Activated CD8-positive, alpha-beta memory T cell treated with anti-CD3 and anti-CD28 coated beads for 48 hours (primary cell): Measurements from ENCODE around the gene CDC42BPB.

ENCODE experiments used
- DNase-seq, 3 experiments: peaks; one replicate each; pipeline ENCODE4 v3.0.0-alpha.2; 2020; ENCODE audit warnings: low read depth in 2 of 3, low spot score in 2 of 3

The CDC42BPB gene

DNA sequence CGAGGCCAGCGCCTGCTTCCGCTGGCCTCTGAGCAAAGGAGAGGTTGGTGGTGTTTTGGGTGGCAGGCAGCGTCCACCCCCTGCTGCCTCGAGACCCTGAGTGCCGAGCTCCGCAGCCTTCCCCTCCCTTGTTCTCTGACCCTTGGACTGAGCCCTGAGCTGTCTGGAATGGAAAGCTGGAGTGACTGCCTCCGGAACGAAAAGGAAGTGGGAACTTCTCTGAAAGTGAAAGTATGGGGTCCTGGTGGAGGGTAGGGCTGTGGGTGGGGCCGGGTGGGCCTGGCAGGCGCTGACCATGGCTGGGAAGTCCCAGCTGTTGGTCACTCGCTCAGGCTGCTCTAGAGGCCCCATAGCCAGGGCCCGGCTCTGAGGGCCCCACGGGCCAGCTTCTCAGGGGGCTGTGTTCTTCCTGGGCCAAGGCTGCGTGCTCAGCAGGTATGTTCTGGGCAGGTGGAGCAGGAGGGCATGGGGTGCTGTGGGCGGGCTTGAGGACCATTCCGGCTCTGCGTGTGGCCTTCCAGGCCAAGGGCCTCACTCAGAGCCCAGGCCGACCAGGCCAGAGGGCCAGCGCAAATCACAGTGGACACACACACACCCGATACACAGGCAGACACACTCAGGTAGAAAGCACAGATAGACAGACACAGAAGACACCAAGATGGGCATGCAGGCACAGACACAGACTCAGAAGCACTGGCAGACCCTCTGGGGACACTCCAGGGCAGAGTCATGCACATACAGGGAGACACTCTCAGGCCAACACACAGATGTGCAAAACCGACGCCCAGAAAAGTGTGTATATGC, 37.3 kb upstream of the CDC42BPB start, which contains the start of gene EXOC3L4:
TSS of gene EXOC3L4 (plus strand) at position 320 of the 804 bp plus-strand sequence. CDS start 5,495 bp downstream, outside the sequence.
- no peak for DNase-seq

- DNase-seq = no peak
These were observed 36.6 kb upstream of the CDC42BPB start for GRCh38 chr14:103093856-103094405.

- DNase-seq = no peak
These were observed 34.5 kb upstream of the CDC42BPB start for GRCh38 chr14:103091883-103092222.

DNA sequence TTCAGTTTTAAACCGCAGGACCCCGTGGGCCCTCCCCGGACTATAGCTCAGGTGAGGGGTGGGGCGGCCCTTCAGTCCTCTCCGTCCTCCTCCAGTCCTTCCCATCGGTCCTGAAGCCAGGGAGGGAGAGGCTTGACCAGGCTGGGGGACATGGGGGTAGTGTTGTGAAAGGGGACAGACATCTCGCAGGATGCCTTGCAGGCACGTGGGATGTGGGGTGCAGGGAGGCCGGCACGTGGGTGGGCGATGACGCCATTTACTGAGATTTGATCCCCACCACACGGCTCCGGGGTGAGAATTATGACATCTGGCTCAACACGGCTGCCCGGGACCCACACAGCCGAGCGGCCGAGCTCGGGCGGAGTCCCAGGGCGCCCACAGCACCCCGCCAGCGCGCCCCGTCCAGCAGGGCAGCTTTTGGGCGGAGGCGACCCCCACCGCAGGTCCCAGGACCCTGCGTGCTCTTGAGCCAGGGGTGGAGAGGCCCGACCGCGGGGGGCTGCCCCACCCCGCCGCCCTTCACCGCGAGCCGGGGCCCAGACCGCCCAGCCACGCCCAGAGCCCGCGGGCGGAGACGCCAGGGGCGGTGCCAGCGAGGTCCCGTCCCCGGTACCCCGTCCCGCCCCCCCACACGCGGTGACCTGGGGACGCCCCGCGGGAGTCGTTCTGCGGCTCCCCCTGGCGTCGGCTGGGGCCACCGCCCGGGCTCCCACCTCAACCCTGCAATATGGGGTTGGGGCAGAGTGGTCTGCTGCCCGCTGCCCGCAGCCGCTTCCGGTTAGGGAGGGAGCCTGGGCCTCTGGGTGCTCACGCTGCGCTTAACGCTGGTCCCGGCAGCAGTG, 33.9 kb upstream of the CDC42BPB start:
- peak; percentile 41 to 59 (median 56) for DNase-seq

DNA sequence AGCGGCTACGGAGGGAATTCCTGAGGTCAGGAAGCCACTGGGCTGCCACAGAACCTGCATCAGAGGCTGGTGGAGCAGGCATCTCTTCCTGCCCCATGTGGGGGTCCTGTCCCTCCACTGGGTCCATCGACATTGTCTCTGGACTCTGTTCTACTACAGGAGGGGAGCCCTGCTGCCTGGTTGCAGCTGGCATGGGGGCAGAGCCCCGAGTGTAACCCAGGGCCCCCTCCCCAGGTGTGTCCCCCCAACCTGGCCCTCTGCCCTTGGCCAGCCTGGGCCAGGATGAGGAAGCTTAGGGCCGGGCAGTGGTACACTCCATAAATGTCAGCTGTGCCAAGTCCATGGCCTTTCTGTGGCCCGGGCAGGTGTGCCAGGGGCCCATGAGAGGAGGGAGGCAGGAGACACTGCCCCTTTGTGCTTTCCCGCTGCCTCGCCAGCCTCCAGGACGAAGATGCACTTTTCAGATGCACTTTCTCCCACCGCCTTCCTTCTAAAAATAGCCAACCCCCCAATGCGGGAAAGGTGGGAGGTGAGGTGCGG, 33.2 kb upstream of the CDC42BPB start:
- DNase-seq = no peak

DNA sequence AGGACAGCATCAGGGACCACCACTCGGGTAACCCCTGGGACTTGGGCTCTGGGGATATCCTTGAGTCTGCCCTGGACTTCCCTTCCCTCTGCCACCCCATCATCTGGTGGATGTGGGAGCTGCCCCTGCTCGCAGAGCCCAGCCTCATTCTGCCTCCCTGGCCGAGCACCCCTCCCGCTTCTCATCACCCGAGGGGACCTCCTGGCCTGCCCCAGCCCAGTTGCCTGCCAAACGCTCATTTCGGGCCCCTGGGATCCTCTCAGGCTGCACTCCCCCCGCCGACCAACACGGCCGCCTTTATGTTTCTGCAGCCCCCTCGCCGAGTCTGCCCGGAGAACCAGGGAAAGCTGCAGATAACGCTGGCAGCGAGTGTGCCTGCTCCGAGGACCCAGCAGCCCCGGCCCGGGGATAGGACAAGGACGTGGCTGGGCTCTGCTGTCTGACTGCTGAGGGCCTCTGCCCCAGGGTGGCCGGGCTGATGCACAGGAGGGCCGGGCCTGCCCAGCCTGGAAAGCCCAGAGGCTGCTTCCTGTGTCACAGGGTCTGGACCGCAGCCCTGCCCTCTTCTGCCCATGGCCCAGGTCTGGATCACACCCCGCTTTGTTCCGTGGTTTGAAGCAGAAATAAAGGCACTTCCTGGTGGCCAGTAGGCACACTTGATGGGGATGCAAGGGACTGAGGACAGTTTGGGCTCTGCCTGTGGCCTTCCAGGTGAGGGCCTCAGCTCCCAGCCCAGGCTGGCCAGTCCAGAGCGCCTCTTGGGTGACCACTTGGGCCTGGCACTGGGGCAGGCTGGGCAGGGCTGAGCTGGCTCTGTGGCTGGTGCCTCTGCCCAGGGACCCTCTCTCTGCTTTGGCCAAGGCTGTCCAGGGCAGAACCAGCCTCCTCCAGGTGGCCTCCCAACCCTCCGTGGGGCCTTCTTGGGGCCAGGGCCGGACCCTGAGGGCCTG, 32.3 kb upstream of the CDC42BPB start:
- DNase-seq = no peak

DNA sequence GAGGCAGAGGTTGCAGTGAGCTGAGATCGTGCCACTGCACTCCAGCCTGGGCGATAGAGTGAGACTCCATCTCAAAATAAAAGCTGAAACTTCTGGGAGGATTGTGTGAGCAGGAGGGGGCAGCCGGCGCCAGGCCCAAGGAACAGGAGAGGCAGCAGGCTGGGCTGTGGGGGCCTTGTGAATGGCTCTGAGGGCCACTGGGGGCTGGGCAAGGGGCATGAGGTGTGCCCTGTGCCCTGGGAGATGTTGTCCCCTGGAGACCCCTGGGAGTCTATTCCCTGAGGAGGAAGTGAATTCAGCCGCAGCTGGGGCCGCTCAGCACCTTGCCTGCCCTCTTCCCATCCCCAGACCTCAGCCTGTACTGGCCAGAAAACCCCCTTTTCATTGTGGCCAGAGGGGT, 31.6 kb upstream of the CDC42BPB start:
- no peak for DNase-seq

- DNase-seq = no peak
These were observed 30.0 kb upstream of the CDC42BPB start for GRCh38 chr14:103087343-103087835.

DNA sequence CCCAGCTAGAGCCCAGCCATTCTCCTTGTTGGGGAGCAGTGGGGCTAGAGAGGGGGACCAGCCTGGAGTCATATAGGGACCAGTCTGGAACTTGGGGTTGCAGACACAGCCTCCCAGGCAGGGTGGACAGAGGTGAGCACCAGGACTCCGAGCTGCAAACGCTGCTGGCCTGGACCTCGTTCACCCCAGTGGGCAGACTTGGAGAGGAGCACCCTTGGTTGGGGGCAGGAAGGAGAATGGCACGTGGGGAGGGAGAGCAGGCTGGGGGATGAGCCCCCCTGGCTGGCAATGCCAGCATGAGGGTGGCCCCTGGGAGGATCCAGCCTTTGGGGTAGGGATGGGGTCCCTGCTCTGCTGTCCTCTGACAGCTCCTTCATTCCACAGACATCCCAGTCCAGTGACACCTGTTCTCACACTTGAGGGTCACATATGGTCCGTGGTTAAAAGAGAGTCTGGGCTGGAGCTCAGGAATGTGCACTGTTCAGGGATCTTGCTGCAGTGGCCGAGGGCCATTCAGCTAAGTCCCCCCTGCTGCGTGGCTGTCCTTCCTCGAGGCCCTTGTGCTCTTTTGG, 29.5 kb upstream of the CDC42BPB start:
- no peak for DNase-seq

DNA sequence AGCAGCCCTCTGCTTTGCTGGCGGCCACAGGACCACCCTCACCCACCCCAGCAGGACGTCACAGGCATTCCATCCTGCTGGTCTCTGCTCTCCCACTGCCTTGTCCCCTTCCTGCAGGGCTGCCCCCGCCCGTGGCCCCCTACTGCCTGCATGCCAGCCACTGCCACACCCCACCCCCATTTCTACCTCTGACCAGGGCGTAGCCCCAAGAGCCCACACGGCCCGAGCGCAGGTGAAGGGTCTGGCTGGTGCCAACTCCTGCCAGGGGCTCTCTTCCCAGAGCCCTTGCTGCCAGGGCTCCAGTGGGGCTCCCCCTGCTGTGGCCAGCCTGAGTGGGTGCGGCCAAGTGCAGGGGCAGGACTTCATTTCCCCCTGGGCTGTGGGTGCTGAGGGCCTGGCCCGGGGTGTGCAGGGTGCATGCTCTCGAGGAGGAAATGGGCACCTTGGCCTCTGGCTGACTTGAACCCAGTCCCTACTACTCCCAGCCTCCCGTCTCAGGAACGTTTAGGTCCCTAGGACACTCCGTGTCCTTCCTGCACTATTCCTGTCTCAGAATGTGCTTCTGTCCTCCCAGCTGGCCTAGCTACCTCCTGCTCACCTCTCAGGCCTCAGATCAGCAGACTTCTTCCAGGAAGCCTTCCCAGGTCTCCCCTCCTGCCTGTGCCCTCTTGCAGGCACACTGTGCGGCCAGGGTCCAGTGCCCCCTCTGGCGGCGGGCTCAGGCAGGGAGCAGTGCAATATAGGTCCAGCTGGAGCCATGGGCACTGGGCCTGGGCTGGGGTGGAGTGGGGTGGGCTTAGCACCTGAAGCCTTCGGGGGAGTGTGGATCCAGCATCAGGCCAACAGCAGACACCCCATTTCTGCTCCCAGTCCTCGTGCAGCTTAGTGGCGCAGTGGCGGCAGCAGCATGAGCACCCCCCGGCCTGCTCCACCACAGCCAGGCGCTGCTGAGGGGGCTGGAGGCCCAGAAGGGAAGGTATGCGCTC, 28.1 kb upstream of the CDC42BPB start:
- no peak for DNase-seq

- DNase-seq = no peak
These were observed 26.9 kb upstream of the CDC42BPB start, which contains the start of gene LBHD2 for GRCh38 chr14:103084021-103084919. TSS of gene LBHD2 (plus strand) at chr14:103084210. CDS start at chr14:103086013, 1,803 bp downstream.

DNA sequence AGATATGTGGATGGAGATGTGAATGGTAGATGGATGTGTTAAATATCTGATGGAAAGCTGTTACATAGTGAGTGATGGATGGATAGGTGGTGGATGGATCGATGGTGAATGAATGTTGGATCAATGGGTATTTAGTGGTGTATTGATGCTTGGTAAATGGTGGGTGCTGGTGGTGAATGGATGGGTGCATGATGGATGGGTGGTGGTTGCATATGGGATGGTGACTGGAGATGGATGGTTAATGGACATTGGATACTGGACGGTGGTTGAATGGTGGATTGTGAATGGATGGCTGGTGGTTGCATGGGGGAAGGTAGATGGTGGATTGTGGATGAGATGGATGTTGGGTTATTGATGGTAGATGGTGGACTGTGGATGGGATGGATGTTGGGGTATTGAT, 24.6 kb upstream of the CDC42BPB start:
- DNase-seq = no peak

DNA sequence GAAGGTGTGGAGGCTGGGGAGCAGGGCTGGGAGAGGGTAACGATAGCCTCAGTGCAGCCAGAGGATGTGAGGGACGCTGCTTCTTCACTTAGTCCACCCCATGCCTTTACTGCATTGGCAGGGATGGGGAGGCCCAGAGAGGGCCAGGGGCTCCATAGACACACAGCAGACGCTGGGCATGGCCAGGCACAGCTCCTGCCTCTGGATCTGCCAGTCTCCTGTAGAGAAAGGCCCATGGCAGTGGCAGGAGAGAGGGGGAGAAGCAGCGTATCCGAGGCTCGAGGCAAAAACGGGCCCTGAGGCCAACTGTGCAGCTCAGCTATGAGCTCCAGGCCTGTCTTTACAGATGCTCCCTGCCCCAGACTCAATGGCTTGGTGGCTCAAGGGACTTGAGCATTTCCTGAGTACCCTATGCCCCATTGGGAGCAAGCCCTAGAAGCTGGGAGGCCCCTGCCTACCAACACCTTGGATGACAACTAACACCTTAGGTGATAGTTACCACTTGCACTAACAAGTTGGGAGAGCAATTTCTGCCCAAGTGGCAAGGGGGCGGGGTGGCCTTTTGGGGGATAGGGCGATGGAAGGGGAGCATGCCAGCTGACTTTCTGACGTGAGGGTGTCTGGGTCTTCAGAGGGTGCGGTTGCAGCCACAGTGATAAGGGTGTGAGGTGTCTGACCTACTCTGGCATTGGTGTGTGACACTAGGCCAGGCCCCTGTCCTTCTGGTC, 21.7 kb upstream of the CDC42BPB start:
- no peak for DNase-seq

GRCh38 chr14:103078420-103078749, 21.0 kb upstream of the CDC42BPB start:
- DNase-seq = peak in 1 of 3 experiments; percentile 35

DNA sequence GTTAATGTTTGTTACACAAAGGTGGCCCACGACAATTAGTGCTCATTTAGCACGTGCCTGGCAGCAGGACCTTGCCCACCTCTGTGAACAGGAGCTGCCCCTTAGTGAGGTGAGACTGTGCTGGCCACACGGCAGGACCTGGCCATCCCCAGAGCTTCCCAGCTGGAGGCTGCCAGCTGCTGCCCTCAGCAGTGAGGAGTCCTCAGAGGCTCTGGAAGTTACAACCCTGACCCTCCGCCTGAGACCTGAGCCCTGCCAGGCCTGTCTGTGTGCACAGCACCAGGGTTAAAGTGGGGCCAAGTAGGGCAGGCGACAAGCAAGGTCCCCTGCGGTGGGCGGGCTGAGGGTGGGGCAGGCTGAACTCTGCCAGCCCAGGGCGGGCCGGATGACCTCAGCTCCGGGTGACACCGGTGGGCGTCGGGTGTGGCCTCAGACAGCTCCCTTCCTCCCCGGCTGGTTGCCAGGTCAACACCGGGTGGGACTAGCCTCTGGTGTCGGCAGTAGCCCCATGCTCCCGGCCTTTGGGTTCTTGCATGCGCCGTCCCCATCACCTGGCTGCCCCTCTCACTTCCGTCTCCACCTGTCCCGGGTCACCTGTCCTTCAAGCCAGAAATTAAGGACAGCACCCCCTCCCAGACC, 17.5 kb upstream of the CDC42BPB start:
- DNase-seq = no peak

DNA sequence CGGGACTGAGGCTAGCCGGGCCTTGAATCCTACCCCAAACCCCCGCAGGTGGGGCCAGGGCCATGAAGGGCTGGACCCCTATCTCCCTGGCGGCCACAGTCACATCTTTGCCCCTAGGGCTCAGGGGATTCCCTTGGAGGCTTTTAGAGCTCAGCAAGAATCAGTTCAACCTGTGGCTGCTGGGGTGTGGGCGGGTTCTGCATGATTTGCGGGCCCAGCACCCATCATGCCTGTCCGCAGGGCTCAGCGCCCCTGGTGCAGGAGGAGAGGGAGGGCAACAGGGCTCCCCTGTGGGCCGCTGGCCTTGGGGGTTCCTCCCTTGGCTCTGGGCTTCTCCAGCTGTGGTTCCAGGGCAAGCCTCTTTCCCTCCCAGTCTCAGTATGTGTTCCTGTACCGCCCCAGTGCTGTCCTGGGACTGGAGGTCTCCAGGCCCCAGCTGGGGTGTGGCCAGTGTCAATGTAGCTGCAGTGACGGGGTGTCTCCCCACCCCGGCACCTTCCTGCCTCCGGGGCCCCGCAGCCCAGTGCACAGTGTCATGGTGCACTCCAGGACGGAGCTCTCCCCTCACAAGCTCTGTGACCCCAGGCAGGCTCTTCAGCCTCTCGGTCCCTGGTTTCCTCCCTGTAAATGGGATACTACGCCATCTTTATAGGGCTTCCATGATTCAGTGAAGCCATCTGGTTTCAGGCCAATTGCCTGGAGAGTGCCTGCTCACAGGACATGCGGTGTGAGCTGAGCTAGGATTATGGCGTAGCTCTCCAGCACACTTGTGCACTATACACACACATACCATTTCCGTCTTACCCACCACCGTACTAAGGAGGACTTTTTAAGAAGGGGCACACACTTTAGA, 16.8 kb upstream of the CDC42BPB start:
- DNase-seq = no peak
